ENCODE data around the gene MICAL3.

The MICAL3 gene

GRCh38 chr22:17876306-17876831 is 148.0 kb downstream of the MICAL3 start:
- TF ChIP-seq PATZ1 (CRISPR knock-in tag; IDR thresholded peaks at IDR 0.05; ENCODE audit: borderline replicate concordance) (no peak), OSR1 (CRISPR knock-in tag; IDR thresholded peaks at IDR 0.05) (no peak), GLIS3 (CRISPR knock-in tag; IDR thresholded peaks at IDR 0.05) (no peak), ISL1 (CRISPR knock-in tag; IDR thresholded peaks at IDR 0.05) (no peak), CSDC2 (CRISPR knock-in tag; IDR thresholded peaks at IDR 0.05) (no peak)
- peak; percentile 15; the same call in 1 of the 3 replicates for ATAC-seq

DNA sequence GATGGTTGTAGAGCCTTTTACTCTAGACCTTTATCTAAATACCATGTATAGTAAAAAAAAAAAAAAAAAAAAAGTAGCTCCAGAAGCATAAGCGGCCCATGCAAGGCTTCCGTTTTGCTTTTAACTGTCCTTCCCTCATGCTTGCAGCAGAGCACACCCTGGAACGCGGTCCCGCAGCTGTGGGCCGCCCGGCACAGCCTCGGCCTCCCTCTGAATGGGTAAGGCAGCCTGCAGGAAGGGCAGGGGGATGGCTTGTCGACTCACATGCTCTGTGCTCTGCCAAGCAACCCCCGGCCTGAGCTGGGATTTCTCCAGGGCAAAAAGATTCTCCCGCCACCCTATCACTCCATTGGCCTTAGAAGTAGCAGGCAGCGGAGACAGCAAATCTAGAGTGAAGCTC is 148.7 kb downstream of the MICAL3 start:
- ATAC-seq = no peak
- TF ChIP-seq ISL1 (CRISPR knock-in tag; IDR thresholded peaks at IDR 0.05) = no peak
- no peak for TF ChIP-seq TCF4 (CRISPR knock-in tag; IDR thresholded peaks at IDR 0.05; ENCODE audit: borderline replicate concordance)
- no peak for TF ChIP-seq ZNF70 (CRISPR knock-in tag; IDR thresholded peaks at IDR 0.05)
- no peak for TF ChIP-seq RARB (CRISPR knock-in tag; IDR thresholded peaks at IDR 0.05)
- TF ChIP-seq SNAI2 (CRISPR knock-in tag; IDR thresholded peaks at IDR 0.05) = no peak

GRCh38 chr22:17875156-17875555 is 149.2 kb downstream of the MICAL3 start:
- no peak for ATAC-seq

GRCh38 chr22:17874231-17874905 is 150.0 kb downstream of the MICAL3 start:
- ATAC-seq = no peak
- TF ChIP-seq PPARA (CRISPR knock-in tag; IDR thresholded peaks at IDR 0.05; ENCODE audit: borderline replicate concordance) = no peak
- TF ChIP-seq, protein P1, sequence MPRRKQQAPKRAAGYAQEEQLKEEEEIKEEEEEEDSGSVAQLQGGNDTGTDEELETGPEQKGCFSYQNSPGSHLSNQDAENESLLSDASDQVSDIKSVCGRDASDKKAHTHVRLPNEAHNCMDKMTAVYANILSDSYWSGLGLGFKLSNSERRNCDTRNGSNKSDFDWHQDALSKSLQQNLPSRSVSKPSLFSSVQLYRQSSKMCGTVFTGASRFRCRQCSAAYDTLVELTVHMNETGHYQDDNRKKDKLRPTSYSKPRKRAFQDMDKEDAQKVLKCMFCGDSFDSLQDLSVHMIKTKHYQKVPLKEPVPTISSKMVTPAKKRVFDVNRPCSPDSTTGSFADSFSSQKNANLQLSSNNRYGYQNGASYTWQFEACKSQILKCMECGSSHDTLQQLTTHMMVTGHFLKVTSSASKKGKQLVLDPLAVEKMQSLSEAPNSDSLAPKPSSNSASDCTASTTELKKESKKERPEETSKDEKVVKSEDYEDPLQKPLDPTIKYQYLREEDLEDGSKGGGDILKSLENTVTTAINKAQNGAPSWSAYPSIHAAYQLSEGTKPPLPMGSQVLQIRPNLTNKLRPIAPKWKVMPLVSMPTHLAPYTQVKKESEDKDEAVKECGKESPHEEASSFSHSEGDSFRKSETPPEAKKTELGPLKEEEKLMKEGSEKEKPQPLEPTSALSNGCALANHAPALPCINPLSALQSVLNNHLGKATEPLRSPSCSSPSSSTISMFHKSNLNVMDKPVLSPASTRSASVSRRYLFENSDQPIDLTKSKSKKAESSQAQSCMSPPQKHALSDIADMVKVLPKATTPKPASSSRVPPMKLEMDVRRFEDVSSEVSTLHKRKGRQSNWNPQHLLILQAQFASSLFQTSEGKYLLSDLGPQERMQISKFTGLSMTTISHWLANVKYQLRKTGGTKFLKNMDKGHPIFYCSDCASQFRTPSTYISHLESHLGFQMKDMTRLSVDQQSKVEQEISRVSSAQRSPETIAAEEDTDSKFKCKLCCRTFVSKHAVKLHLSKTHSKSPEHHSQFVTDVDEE (CRISPR knock-in tag; IDR thresholded peaks at IDR 0.05) = no peak
- no peak for TF ChIP-seq SNAI2 (CRISPR knock-in tag; IDR thresholded peaks at IDR 0.05)
- no peak for TF ChIP-seq TCF4 (CRISPR knock-in tag; IDR thresholded peaks at IDR 0.05; ENCODE audit: borderline replicate concordance)
- TF ChIP-seq CSDC2 (CRISPR knock-in tag; IDR thresholded peaks at IDR 0.05) = no peak
- no peak for TF ChIP-seq ZFP30 (CRISPR knock-in tag; IDR thresholded peaks at IDR 0.05)
- no peak for TF ChIP-seq ARNTL (CRISPR knock-in tag; IDR thresholded peaks at IDR 0.05; ENCODE audit: borderline replicate concordance, low read depth)
- no peak for TF ChIP-seq OSR1 (CRISPR knock-in tag; IDR thresholded peaks at IDR 0.05)
- no peak for TF ChIP-seq ZC3H10 (CRISPR knock-in tag; IDR thresholded peaks at IDR 0.05)
- TF ChIP-seq ISL1 (CRISPR knock-in tag; IDR thresholded peaks at IDR 0.05) = no peak
- TF ChIP-seq RARB (CRISPR knock-in tag; IDR thresholded peaks at IDR 0.05) = no peak
- TF ChIP-seq PATZ1 (CRISPR knock-in tag; IDR thresholded peaks at IDR 0.05; ENCODE audit: borderline replicate concordance) = no peak
- TF ChIP-seq, protein P2, sequence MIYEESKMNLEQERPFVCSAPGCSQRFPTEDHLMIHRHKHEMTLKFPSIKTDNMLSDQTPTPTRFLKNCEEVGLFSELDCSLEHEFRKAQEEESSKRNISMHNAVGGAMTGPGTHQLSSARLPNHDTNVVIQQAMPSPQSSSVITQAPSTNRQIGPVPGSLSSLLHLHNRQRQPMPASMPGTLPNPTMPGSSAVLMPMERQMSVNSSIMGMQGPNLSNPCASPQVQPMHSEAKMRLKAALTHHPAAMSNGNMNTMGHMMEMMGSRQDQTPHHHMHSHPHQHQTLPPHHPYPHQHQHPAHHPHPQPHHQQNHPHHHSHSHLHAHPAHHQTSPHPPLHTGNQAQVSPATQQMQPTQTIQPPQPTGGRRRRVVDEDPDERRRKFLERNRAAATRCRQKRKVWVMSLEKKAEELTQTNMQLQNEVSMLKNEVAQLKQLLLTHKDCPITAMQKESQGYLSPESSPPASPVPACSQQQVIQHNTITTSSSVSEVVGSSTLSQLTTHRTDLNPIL (CRISPR knock-in tag; IDR thresholded peaks at IDR 0.05; ENCODE audit: low read depth) = no peak
- TF ChIP-seq ZNF8 (CRISPR knock-in tag; IDR thresholded peaks at IDR 0.05) = no peak
- no peak for TF ChIP-seq ZNF70 (CRISPR knock-in tag; IDR thresholded peaks at IDR 0.05)
- no peak for TF ChIP-seq GLIS3 (CRISPR knock-in tag; IDR thresholded peaks at IDR 0.05)
- TF ChIP-seq, protein P3, sequence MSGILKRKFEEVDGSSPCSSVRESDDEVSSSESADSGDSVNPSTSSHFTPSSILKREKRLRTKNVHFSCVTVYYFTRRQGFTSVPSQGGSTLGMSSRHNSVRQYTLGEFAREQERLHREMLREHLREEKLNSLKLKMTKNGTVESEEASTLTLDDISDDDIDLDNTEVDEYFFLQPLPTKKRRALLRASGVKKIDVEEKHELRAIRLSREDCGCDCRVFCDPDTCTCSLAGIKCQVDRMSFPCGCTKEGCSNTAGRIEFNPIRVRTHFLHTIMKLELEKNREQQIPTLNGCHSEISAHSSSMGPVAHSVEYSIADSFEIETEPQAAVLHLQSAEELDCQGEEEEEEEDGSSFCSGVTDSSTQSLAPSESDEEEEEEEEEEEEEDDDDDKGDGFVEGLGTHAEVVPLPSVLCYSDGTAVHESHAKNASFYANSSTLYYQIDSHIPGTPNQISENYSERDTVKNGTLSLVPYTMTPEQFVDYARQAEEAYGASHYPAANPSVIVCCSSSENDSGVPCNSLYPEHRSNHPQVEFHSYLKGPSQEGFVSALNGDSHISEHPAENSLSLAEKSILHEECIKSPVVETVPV (CRISPR knock-in tag; IDR thresholded peaks at IDR 0.05) = no peak

More at GRCh38 chr22:17875156-17875555, 149.2 kb downstream of the MICAL3 start:
- TF ChIP-seq ISL1 (CRISPR knock-in tag; IDR thresholded peaks at IDR 0.05) (no peak), PPARA (CRISPR knock-in tag; IDR thresholded peaks at IDR 0.05; ENCODE audit: borderline replicate concordance) (no peak), BACH2 (CRISPR knock-in tag; IDR thresholded peaks at IDR 0.05; ENCODE audit: borderline replicate concordance) (no peak), RARB (CRISPR knock-in tag; IDR thresholded peaks at IDR 0.05) (no peak), PATZ1 (CRISPR knock-in tag; IDR thresholded peaks at IDR 0.05; ENCODE audit: borderline replicate concordance) (no peak), TOX (CRISPR knock-in tag; IDR thresholded peaks at IDR 0.05; ENCODE audit: borderline replicate concordance) (no peak), ZC3H10 (CRISPR knock-in tag; IDR thresholded peaks at IDR 0.05) (no peak), ZFP3 (CRISPR knock-in tag; IDR thresholded peaks at IDR 0.05) (no peak)
